GM18951 (cell line): Measurements from ENCODE around the gene ANGPTL2.

ENCODE experiments used
- POLR2A ChIP-seq: IDR thresholded peaks from 4 replicates; pipeline ENCODE4 v1.6.1; 2011; ENCODE audit warnings: mild to moderate bottlenecking; ENCODE audit not compliant: insufficient read length, insufficient read depth; ENCODE audit errors: extremely low read depth
- in situ Hi-C: fragments of 300-500 bp; cut with MboI; formaldehyde crosslinking; loops from one replicate; pipeline ENCODE4 v1.12.0; 2022; ENCODE audit warnings: low sequenced_read_pairs, mixed read lengths, inconsistent platforms; ENCODE audit not compliant: unreplicated experiment

ANGPTL2 gene

GRCh38 chr9:127051881-127052595 is 70.4 kb downstream of the ANGPTL2 start:
- TF ChIP-seq POLR2A: no peak
- in situ Hi-C loops: no loop called here

GRCh38 chr9:127050591-127051001 is 71.8 kb downstream of the ANGPTL2 start:
- in situ Hi-C loops: no loop called here
- no peak for TF ChIP-seq POLR2A

- no peak for TF ChIP-seq POLR2A
- in situ Hi-C loops: no loop called here
Measured at GRCh38 chr9:127050152-127050551, 72.3 kb downstream of the ANGPTL2 start.

GRCh38 chr9:127049581-127049980 is 72.9 kb downstream of the ANGPTL2 start:
- in situ Hi-C loops: no loop called here
- no peak for TF ChIP-seq POLR2A

GRCh38 chr9:127049044-127049443 is 73.4 kb downstream of the ANGPTL2 start:
- TF ChIP-seq POLR2A: no peak
- in situ Hi-C loops: no loop called here

DNA sequence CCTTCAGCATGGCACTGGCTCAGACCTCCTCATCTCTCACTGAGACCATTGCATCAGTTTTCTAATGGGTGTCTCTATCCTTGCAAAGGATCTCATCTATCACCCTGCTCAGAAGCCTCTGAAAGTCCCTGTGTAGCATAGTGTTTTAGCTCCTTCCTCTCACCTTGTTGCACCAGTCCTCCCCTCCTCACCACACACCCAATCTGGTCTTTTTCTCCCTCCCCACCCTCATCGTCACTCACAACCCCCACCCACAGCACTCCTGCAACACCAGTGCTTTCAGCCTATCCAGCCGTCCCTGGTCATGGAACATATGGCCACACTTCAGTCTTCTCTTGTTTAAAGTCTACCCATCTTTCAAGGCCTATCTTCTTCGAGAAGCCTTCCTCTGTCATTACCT is 74.5 kb downstream of the ANGPTL2 start:
- in situ Hi-C loops: no loop called here
- no peak for TF ChIP-seq POLR2A

DNA sequence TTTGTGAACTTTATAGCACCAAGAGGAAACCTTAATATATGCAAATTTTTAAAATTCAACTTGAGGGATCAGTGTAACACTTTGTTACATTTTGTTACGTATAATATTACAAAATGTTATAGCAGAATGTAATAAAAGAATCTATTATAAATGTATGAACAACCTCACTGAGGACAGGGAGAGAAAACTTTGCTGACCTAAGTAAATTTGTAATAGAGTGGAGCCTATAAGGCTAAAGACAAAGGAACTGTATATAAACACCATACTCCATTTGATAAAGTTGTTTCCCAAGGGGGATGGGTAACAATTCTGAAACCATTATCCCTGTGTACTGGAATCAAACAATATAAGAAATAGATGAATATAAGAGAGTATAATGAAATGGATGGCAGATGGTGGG is 77.3 kb downstream of the ANGPTL2 start:
- in situ Hi-C loops: no loop called here
- TF ChIP-seq POLR2A: no peak

- TF ChIP-seq POLR2A: no peak
- in situ Hi-C loops: no loop called here
Measured at GRCh38 chr9:127039492-127039891, 82.9 kb downstream of the ANGPTL2 start.

- in situ Hi-C loops: no loop called here
- TF ChIP-seq POLR2A: no peak
Measured at GRCh38 chr9:127038531-127038930, 83.9 kb downstream of the ANGPTL2 start.
